SK-N-SH (cell line): ENCODE results near the gene GALNT13. TPM values are rescaled to one million over a fixed set of nuclear protein-coding genes. Genes with fewer than 3 reads are reported as not detected.

Experiments used
- CTCF ChIA-PET: fragments of 300-600, 350-600 bp; formaldehyde crosslinking; extraction: SDS; loops from one replicate; lab custom pipeline; 2021; lab: Yijun Ruan, JAX
- POLR2A ChIA-PET: fragments of 350-600 bp; sonication (Branson Sonifier 250); formaldehyde crosslinking; extraction: SDS; loops from one replicate; lab custom pipeline; 2020; ENCODE audit warnings: antibody characterized with exemption, inconsistent platforms; lab: Yijun Ruan, JAX
- DNase-seq: peaks from one replicate; pipeline ENCODE4 v3.0.0; 2012
- H2AFZ ChIP-seq: fragments of 200-600 bp; sonication (generic); 2 replicates; pipeline ENCODE4 v1.8.1; 2016; ENCODE audit warnings: antibody characterized with exemption, mild to moderate bottlenecking, low read depth
- H3F3A ChIP-seq: fragments of 200-600 bp; sonication (generic); replicated peaks from 2 replicates; pipeline ENCODE3; 2016; ENCODE audit warnings: antibody characterized with exemption, mild to moderate bottlenecking; ENCODE audit not compliant: insufficient read depth
- H3K27ac ChIP-seq, 2 experiments: fragments of 200-500 bp in 1 of 2; fragments of 200-600 bp in 1 of 2; sonication (Bioruptor generic) in 1 of 2; sonication (generic), shearing (Covaris generic) in 1 of 2; 2 replicates each; pipeline versions ENCODE4 v1.5.1 to v1.6.1; 2014 to 2016; ENCODE audit warnings: low read depth in 2 of 2, inconsistent platforms in 1 of 2, low read length in 1 of 2, mild to moderate bottlenecking in 1 of 2, mixed read lengths in 1 of 2
- H3K27me3 ChIP-seq: fragments of 200-600 bp; sonication (generic), shearing (Covaris generic); 2 replicates; pipeline ENCODE4 v1.6.1; 2016; ENCODE audit warnings: mixed run types; ENCODE audit not compliant: insufficient read depth
- H3K36me3 ChIP-seq, 2 experiments: fragments of 200-500 bp in 1 of 2; fragments of 200-600 bp in 1 of 2; sonication (Bioruptor generic) in 1 of 2; sonication (generic) in 1 of 2; replicated peaks in 1 of 2; 2 replicates each; pipeline versions ENCODE3 to v1.5.1; 2014 to 2016; ENCODE audit warnings: low read length in 1 of 2, mild to moderate bottlenecking in 1 of 2; ENCODE audit not compliant: insufficient read depth in 2 of 2, control insufficient read depth in 1 of 2
- H3K4me1 ChIP-seq, 2 experiments: fragments of 200-500 bp in 1 of 2; fragments of 200-600 bp in 1 of 2; sonication (Bioruptor generic) in 1 of 2; sonication (generic), shearing (Covaris generic) in 1 of 2; 2 replicates each; pipeline versions ENCODE4 v1.5.1 to v1.6.1; 2014 to 2016; ENCODE audit warnings: low read depth in 1 of 2, low read length in 1 of 2, mixed run types in 1 of 2; ENCODE audit not compliant: insufficient read depth in 2 of 2, control insufficient read depth in 1 of 2
- H3K4me2 ChIP-seq: fragments of 200-600 bp; sonication (generic), shearing (Covaris generic); 2 replicates; pipeline ENCODE4 v1.6.1; 2017; ENCODE audit warnings: mixed run types
- H3K4me3 ChIP-seq, 2 experiments: fragments of 200-500 bp in 1 of 2; fragments of 200-600 bp in 1 of 2; sonication (Bioruptor generic) in 1 of 2; sonication (generic), shearing (Covaris generic) in 1 of 2; 2 replicates each; pipeline versions ENCODE4 v1.5.1 to v1.8.1; 2014 to 2016; ENCODE audit warnings: low read depth in 2 of 2, inconsistent platforms in 1 of 2, low read length in 1 of 2, mild to moderate bottlenecking in 1 of 2, mixed read lengths in 1 of 2, moderate library complexity in 1 of 2
- H3K79me2 ChIP-seq: fragments of 200-600 bp; sonication (generic); 2 replicates; pipeline ENCODE4 v1.8.1; 2017; ENCODE audit warnings: mild to moderate bottlenecking; ENCODE audit not compliant: insufficient read depth
- H3K9ac ChIP-seq: fragments of 200-600 bp; sonication (generic); 2 replicates; pipeline ENCODE4 v1.6.1; 2017; ENCODE audit warnings: mixed run types
- H3K9me2 ChIP-seq: fragments of 200-600 bp; sonication (generic); 2 replicates; pipeline ENCODE4 v1.6.1; 2017; ENCODE audit warnings: mixed run types
- H3K9me3 ChIP-seq: fragments of 200-600 bp; sonication (generic); 2 replicates; pipeline ENCODE4 v1.6.1; 2017; ENCODE audit warnings: mixed run types, mild to moderate bottlenecking, moderate library complexity
- H4K20me1 ChIP-seq: fragments of 200-600 bp; sonication (generic); 2 replicates; pipeline ENCODE4 v1.6.1; 2017; ENCODE audit warnings: mild to moderate bottlenecking, mixed run types; ENCODE audit not compliant: insufficient read depth
- CTCF ChIP-seq: fragments of 200-600 bp; sonication (generic); IDR thresholded peaks from 2 replicates; pipeline ENCODE4 v1.6.1; 2017; ENCODE audit warnings: antibody characterized with exemption, mild to moderate bottlenecking, moderate library complexity
- ELF1 ChIP-seq: IDR thresholded peaks from 2 replicates; pipeline ENCODE4 v1.4.0; 2012
- EP300 ChIP-seq, 2 experiments: IDR thresholded peaks; 2 replicates each; pipeline versions ENCODE4 v1.4.0 to v1.6.1; 2012; ENCODE audit warnings: borderline replicate concordance in 1 of 2, low read depth in 1 of 2, low read length in 1 of 2
- EZH2phosphoT487 ChIP-seq: fragments of 200-600 bp; sonication (generic); IDR thresholded peaks from 2 replicates; pipeline ENCODE4 v1.6.1; 2017; ENCODE audit warnings: low read depth, mixed run types, mild to moderate bottlenecking, antibody characterized with exemption, moderate library complexity, borderline replicate concordance
- FOXJ3 ChIP-seq: sonication (generic); formaldehyde crosslinking; IDR thresholded peaks from 2 replicates; pipeline ENCODE4 v1.5.1; 2020; ENCODE audit warnings: mild to moderate bottlenecking, missing genetic modification reagents
- FOXM1 ChIP-seq: IDR thresholded peaks from 2 replicates; pipeline ENCODE4 v1.4.0; 2012; ENCODE audit warnings: low read depth, mild to moderate bottlenecking
- GATA2 ChIP-seq: sonication (generic); formaldehyde crosslinking; IDR thresholded peaks from 2 replicates; pipeline ENCODE4 v1.5.0; 2020; ENCODE audit warnings: mild to moderate bottlenecking, missing genetic modification reagents
- IRF3 ChIP-seq: fragments of 150-350 bp; IDR thresholded peaks from 2 replicates; pipeline ENCODE4 v1.6.1; 2016; ENCODE audit warnings: mild to moderate bottlenecking, low read depth, low read length
- JUND ChIP-seq: IDR thresholded peaks from 2 replicates; pipeline ENCODE4 v1.4.0; 2012
- MAX ChIP-seq: IDR thresholded peaks from 2 replicates; pipeline ENCODE4 v1.4.0; 2012; ENCODE audit warnings: low read depth
- MXI1 ChIP-seq: IDR thresholded peaks from 2 replicates; pipeline ENCODE4 v1.6.1; 2012; ENCODE audit warnings: mild to moderate bottlenecking, low read depth, low read length, improper control_type of control experiment
- NFIC ChIP-seq: IDR thresholded peaks from 2 replicates; pipeline ENCODE4 v1.4.0; 2012; ENCODE audit warnings: borderline replicate concordance
- NRF1 ChIP-seq: IDR thresholded peaks from 2 replicates; pipeline ENCODE4 v1.6.1; 2012; ENCODE audit warnings: low read depth, mild to moderate bottlenecking, low read length
- RXRA ChIP-seq: IDR thresholded peaks from 2 replicates; pipeline ENCODE4 v1.4.0; 2012; ENCODE audit warnings: low read depth, mild to moderate bottlenecking, borderline replicate concordance
- SIN3A ChIP-seq: IDR thresholded peaks from 2 replicates; pipeline ENCODE4 v1.6.1; 2012; ENCODE audit warnings: low read depth, mild to moderate bottlenecking, low read length, moderate library complexity, borderline replicate concordance
- SMC3 ChIP-seq: IDR thresholded peaks from 2 replicates; pipeline ENCODE4 v1.6.1; 2012; ENCODE audit warnings: low read depth, low read length, improper control_type of control experiment
- TCF12 ChIP-seq: IDR thresholded peaks from 2 replicates; pipeline ENCODE4 v1.4.0; 2012
- TEAD4 ChIP-seq: IDR thresholded peaks from 2 replicates; pipeline ENCODE4 v1.4.0; 2012; ENCODE audit warnings: mild to moderate bottlenecking, borderline replicate concordance; ENCODE audit not compliant: insufficient read depth
- WGBS: methylation state at CpG from one replicate; pipeline ENCODE4 v1.1.6; 2017; ENCODE audit warnings: low lambda C conversion rate; 5-methylcytosine and 5-hydroxymethylcytosine counted together
- polyA plus RNA-seq, 3 experiments: library from polyadenylated mRNA; depleted of rRNA; stranded (reverse); fragments of >200 nt; gene quantifications; 2 replicates each; pipeline ENCODE4 v1.2.3, GENCODE V29; 2012

GALNT13 gene
- polyA plus RNA-seq, 1 of the 3 experiments (the other 2 are of a cell fraction), result 0.33 TPM

- Histone ChIP-seq H3K27me3 (no peaks in the 10 kb centered on the region), H3K4me2 (no peak overlapping the region), H3F3A (no peaks in the 10 kb centered on the region), H3K9me3 (no peaks in the 10 kb centered on the region), H3K9ac (no peak overlapping the region), H3K4me3 (no peak overlapping the region), H4K20me1 (no peaks in the 10 kb centered on the region), H3K27ac (no peak overlapping the region), H3K79me2 (no peaks in the 10 kb centered on the region), H2AFZ (no peak overlapping the region), H3K9me2 (no peaks in the 10 kb centered on the region), H3K36me3 (no peaks in the 10 kb centered on the region), H3K4me1 (no peaks in the 10 kb centered on the region)
- no peak for TF ChIP-seq FOXM1
- TF ChIP-seq GATA2, result no peak
- no peak for TF ChIP-seq JUND
- no peak for TF ChIP-seq NFIC
- TF ChIP-seq FOXJ3, result no peak
- no peak for TF ChIP-seq NRF1
- TF ChIP-seq IRF3, result no peak
- TF ChIP-seq EZH2phosphoT487, result no peak
- TF ChIP-seq ELF1, result no peak
- no peak for TF ChIP-seq MAX
- no peak for TF ChIP-seq CTCF
- POLR2A ChIA-PET, result no interaction called here
- no peak for DNase-seq
- CTCF ChIA-PET, result no interaction called here
- WGBS, result 44% methylated on average over 3 of the region's 3 CpGs
Measured at GRCh38 chr2:154394600-154394999, 522.9 kb downstream of the GALNT13 start.

- H3K36me3 ChIP-seq, result no peaks in the 10 kb centered on the region
- no peak overlapping the region for H2AFZ ChIP-seq
- H3K27me3 ChIP-seq, result no peaks in the 10 kb centered on the region
- ChIA-PET CTCF (interaction anchor here (0.8 to 1.9 kb wide), 5 partner anchors 10 to 25 kb away, joined by 3 to 9 read pairs (median 4); no protein-coding TSS in a partner anchor), POLR2A (no interaction called here)
- no peak for TF ChIP-seq NFIC
- no peak for TF ChIP-seq EP300 (IDR thresholded peaks at IDR 0.05; ENCODE audit: borderline replicate concordance in 1 of 2, low read depth in 1 of 2, low read length in 1 of 2)
- TF ChIP-seq GATA2, result no peak
- TF ChIP-seq TEAD4, result no peak
- TF ChIP-seq SIN3A, result no peak
- no peak for TF ChIP-seq IRF3
- no peak for TF ChIP-seq TCF12
- no peak for TF ChIP-seq SMC3
- no peak for TF ChIP-seq MXI1
- TF ChIP-seq NRF1, result no peak
- TF ChIP-seq RXRA, result no peak
- H3K4me1 ChIP-seq, result no peaks in the 10 kb centered on the region
- no peaks in the 10 kb centered on the region for H3F3A ChIP-seq
- no peak for DNase-seq
- no peak overlapping the region for H3K4me2 ChIP-seq
- no peaks in the 10 kb centered on the region for H3K79me2 ChIP-seq
- H3K27ac ChIP-seq, result no peak overlapping the region
- no peaks in the 10 kb centered on the region for H3K9me3 ChIP-seq
- no peak overlapping the region for H3K4me3 ChIP-seq
- no peak overlapping the region for H3K9ac ChIP-seq
- H4K20me1 ChIP-seq, result no peaks in the 10 kb centered on the region
- WGBS, result 37% methylated on average over 4 of the region's 4 CpGs
- H3K9me2 ChIP-seq, result no peaks in the 10 kb centered on the region
Measured at GRCh38 chr2:154400563-154401290, 529.0 kb downstream of the GALNT13 start.
